Endothelial cell of umbilical vein (primary cell): ENCODE results near the gene PARP12. TPM values are rescaled to one million over a fixed set of nuclear protein-coding genes. Genes with fewer than 3 reads are reported as not detected.

Experiments used
- BruUV-seq: library from RNA; stranded (reverse); fragments of 400-500 nt; replicated peaks from 2 replicates; lab custom pipeline; 2021; lab: Mats Ljungman, UMichigan
- CTCF ChIA-PET: fragments of 300-600, 350-600 bp; sonication (Branson Sonifier 250); formaldehyde crosslinking; loops from one replicate; lab custom pipeline; 2021; ENCODE audit warnings: antibody characterized with exemption, inconsistent platforms; lab: Charles Lee
- POLR2A ChIA-PET: fragments of 300-600, 350-600 bp; sonication (Branson Sonifier 250); formaldehyde crosslinking; loops from one replicate; lab custom pipeline; 2021; ENCODE audit warnings: antibody characterized with exemption, inconsistent platforms; lab: Charles Lee
- DNase-seq: peaks from one replicate; pipeline ENCODE4 v3.0.0-alpha.2; 2011; ENCODE audit warnings: low read depth, low spot score
- FAIRE-seq: peaks from 2 replicates; lab custom pipeline; 2011; peaks lifted over from hg19 to GRCh38; lab: Jason Lieb, UNC
- H2AFZ ChIP-seq: 2 replicates; pipeline ENCODE4 v1.6.0; 2012; ENCODE audit warnings: low read depth, low read length, control low read depth, inconsistent platforms
- H3K27ac ChIP-seq: 2 replicates; pipeline ENCODE4 v1.5.1; 2011; ENCODE audit warnings: low read depth, mild to moderate bottlenecking, control low read depth, low read length, moderate library complexity; ENCODE audit not compliant: insufficient read depth
- H3K27me3 ChIP-seq, 2 experiments: 2 replicates each; pipeline versions ENCODE4 v1.6.0 to v1.6.1; 2011; ENCODE audit warnings: low read length in 2 of 2, mixed read lengths in 1 of 2; ENCODE audit not compliant: control insufficient read depth in 2 of 2, insufficient read depth in 2 of 2
- H3K36me3 ChIP-seq, 2 experiments: 2 replicates in 1 of 2; 3 replicates in 1 of 2; pipeline ENCODE4 v1.5.1; 2011; ENCODE audit warnings: low read length in 2 of 2, mild to moderate bottlenecking in 1 of 2, moderate library complexity in 1 of 2; ENCODE audit not compliant: control insufficient read depth in 2 of 2, insufficient read depth in 2 of 2; ENCODE audit errors: extremely low read depth in 1 of 2
- H3K4me1 ChIP-seq: 3 replicates; pipeline ENCODE4 v1.5.1; 2011; ENCODE audit warnings: mild to moderate bottlenecking, low read length; ENCODE audit not compliant: control insufficient read depth, insufficient read depth; ENCODE audit errors: extremely low read depth
- H3K4me2 ChIP-seq: 2 replicates; pipeline ENCODE4 v1.6.1; 2011; ENCODE audit warnings: low read length, control low read depth, mixed read lengths; ENCODE audit not compliant: insufficient read depth
- H3K4me3 ChIP-seq, 3 experiments: fragments of 200-600 bp in 1 of 3; sonication (generic), shearing (Covaris generic) in 1 of 3; replicated peaks in 1 of 3; 2 replicates each; pipeline ENCODE4 v1.5.1; 2011 to 2016; ENCODE audit warnings: control low read depth in 3 of 3, low read length in 3 of 3, mild to moderate bottlenecking in 2 of 3, inconsistent platforms in 1 of 3, low read depth in 1 of 3, moderate library complexity in 1 of 3; ENCODE audit not compliant: insufficient read depth in 1 of 3
- H3K79me2 ChIP-seq: 2 replicates; pipeline ENCODE4 v1.6.0; 2012; ENCODE audit warnings: low read length, inconsistent platforms; ENCODE audit not compliant: control insufficient read depth, insufficient read depth
- H3K9ac ChIP-seq: replicated peaks from 2 replicates; pipeline ENCODE3; 2011; ENCODE audit warnings: low read length, control low read depth; ENCODE audit not compliant: insufficient read depth; ENCODE audit errors: extremely low read depth
- H3K9me1 ChIP-seq: replicated peaks from 3 replicates; pipeline ENCODE4 v1.6.0; 2011; ENCODE audit warnings: mild to moderate bottlenecking, low read length; ENCODE audit not compliant: control insufficient read depth, insufficient read depth; ENCODE audit errors: extremely low read depth
- H3K9me3 ChIP-seq: replicated peaks from 2 replicates; pipeline ENCODE4 v1.5.1; 2012; ENCODE audit warnings: low read length, inconsistent platforms; ENCODE audit not compliant: control insufficient read depth, insufficient read depth
- H4K20me1 ChIP-seq: replicated peaks from 2 replicates; pipeline ENCODE3; 2011; ENCODE audit warnings: mild to moderate bottlenecking, low read length; ENCODE audit not compliant: control insufficient read depth, insufficient read depth; ENCODE audit errors: extremely low read depth
- CTCF ChIP-seq, 2 donors: IDR thresholded peaks; 1 replicate in 1 of 2; 2 replicates in 1 of 2; pipeline ENCODE4 v1.5.1; 2011; ENCODE audit warnings: low read length in 2 of 2, mild to moderate bottlenecking in 2 of 2, moderate library complexity in 2 of 2, control low read depth in 1 of 2, inconsistent platforms in 1 of 2, low read depth in 1 of 2; ENCODE audit not compliant: insufficient read depth in 1 of 2; ENCODE audit errors: extremely low read depth in 1 of 2
- EZH2 ChIP-seq: IDR thresholded peaks from 2 replicates; pipeline ENCODE4 v1.6.1; 2012; ENCODE audit warnings: borderline replicate concordance, low read depth, mild to moderate bottlenecking, moderate library complexity, low read length, inconsistent platforms; ENCODE audit not compliant: severe bottlenecking
- FOS ChIP-seq: IDR thresholded peaks from 2 replicates; pipeline ENCODE4 v1.6.1; 2011; ENCODE audit warnings: mild to moderate bottlenecking, low read length, moderate library complexity, borderline replicate concordance; ENCODE audit not compliant: insufficient read depth
- GATA2 ChIP-seq: IDR thresholded peaks from 2 replicates; pipeline ENCODE4 v1.7.0; 2011; ENCODE audit warnings: low read depth, mild to moderate bottlenecking, moderate library complexity, mixed read lengths, low read length; ENCODE audit not compliant: insufficient read length, insufficient read depth
- JUN ChIP-seq: IDR thresholded peaks from 2 replicates; pipeline ENCODE4 v1.6.1; 2011; ENCODE audit warnings: borderline replicate concordance, low read depth; ENCODE audit not compliant: insufficient read length, insufficient read depth
- MYC ChIP-seq: IDR thresholded peaks from one replicate; pipeline ENCODE4 v1.6.1; 2011; ENCODE audit warnings: mild to moderate bottlenecking, low read depth, low read length
- POLR2A ChIP-seq: IDR thresholded peaks from 2 replicates; pipeline ENCODE4 v1.6.1; 2012; ENCODE audit warnings: low read depth, mild to moderate bottlenecking, control low read depth, low read length
- POLR2AphosphoS5 ChIP-seq: IDR thresholded peaks from 2 replicates; pipeline ENCODE4 v1.6.1; 2012; ENCODE audit warnings: low read depth, mild to moderate bottlenecking, control low read depth, low read length, moderate library complexity; ENCODE audit not compliant: insufficient read depth
- dilution Hi-C: fragments of 300-500 bp; cut with MboI; formaldehyde crosslinking; loops from one replicate; pipeline ENCODE4 v1.15.0; 2019; ENCODE audit warnings: low sequenced_read_pairs; ENCODE audit not compliant: extremely low pct_ligation_motif_present
- intact Hi-C: fragments of 100-400 bp; cut with micrococcal nuclease; formaldehyde crosslinking; loops from one replicate; pipeline ENCODE4 v1.10.0; 2022
- polyA plus RNA-seq, 4 experiments: library from polyadenylated mRNA; depleted of rRNA in 3 of 4; stranded (reverse) in 3 of 4; unstranded in 1 of 4; fragments of >200 nt; gene quantifications; 2 replicates each; pipeline versions ENCODE4 v1.2.1 to v1.2.3, GENCODE V29; 2011 to 2012; ENCODE audit warnings: missing spikeins in 1 of 4
- total RNA-seq: library from RNA; stranded (reverse); gene quantifications from 2 replicates; pipeline ENCODE4 v1.2.3, GENCODE V29; 2021
- TF ChIP-seq, protein P1 (sequence below): IDR thresholded peaks from 2 replicates; pipeline ENCODE4 v1.6.1; 2011; ENCODE audit not compliant: insufficient read depth, insufficient read length

PARP12 gene
- total and polyA plus RNA-seq, 2 donors (not counting 3 experiments of a cell fraction or from before 2014, with no cell fraction given): 65.4 to 83.2 TPM

DNA sequence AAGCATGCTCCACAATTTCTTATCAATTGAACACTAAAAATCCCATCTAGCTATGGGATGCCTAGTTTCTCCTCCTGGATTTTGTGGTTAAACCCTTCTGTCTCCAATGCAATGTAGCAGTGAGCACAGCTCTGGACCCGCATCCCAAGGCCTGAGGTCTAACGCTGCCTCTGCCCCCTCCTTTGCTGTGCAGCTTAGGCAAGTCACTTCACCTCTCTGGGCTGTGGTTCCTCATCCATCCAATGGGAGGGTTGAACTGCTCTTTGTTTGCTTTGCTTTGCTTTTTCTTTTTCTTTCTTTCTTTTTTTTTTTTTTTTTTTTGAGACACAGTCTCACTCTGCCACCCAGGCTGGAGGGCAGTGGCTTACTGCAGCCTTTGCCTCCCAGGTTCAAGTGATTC lies 69.2 kb downstream of the PARP12 start:
- Histone ChIP-seq H3K36me3 (no peaks in the 10 kb centered on the region), H2AFZ (no peak overlapping the region), H3K9ac (no peak overlapping the region), H3K4me1 (no peaks in the 10 kb centered on the region), H4K20me1 (no peaks in the 10 kb centered on the region), H3K9me1 (no peaks in the 10 kb centered on the region), H3K27me3 (no peaks in the 10 kb centered on the region), H3K79me2 (no peaks in the 10 kb centered on the region), H3K9me3 (no peaks in the 10 kb centered on the region), H3K4me2 (no peak overlapping the region), H3K27ac (no peak overlapping the region), H3K4me3 (no peak overlapping the region)
- ChIA-PET POLR2A (no interaction called here), CTCF (interaction anchor here (0.6 to 3.7 kb wide), 6 partner anchors 9 to 559 kb away, joined by 3 to 15 read pairs (median 8); no protein-coding TSS in a partner anchor)
- no peak for DNase-seq
- intact Hi-C loops: no loop called here
- TF ChIP-seq, protein P1, sequence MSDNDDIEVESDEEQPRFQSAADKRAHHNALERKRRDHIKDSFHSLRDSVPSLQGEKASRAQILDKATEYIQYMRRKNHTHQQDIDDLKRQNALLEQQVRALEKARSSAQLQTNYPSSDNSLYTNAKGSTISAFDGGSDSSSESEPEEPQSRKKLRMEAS: no peak
- no peak for TF ChIP-seq CTCF (IDR thresholded peaks at IDR 0.05; ENCODE audit: extremely low read depth in 1 of 2, insufficient read depth in 1 of 2, low read depth in 1 of 2, low read length in 2 of 2)
- TF ChIP-seq GATA2: no peak
- TF ChIP-seq POLR2A: no peak
- no peak for TF ChIP-seq POLR2AphosphoS5
- TF ChIP-seq FOS: no peak
- TF ChIP-seq MYC: no peak
- no peak for TF ChIP-seq JUN
- no peak for TF ChIP-seq EZH2
- no TSS peak for BruUV-seq
- dilution Hi-C loops: no loop called here
- FAIRE-seq: no peak
